ENCODE measurements around the gene WAS. TPM values are rescaled to one million over a fixed set of nuclear protein-coding genes. Genes with fewer than 3 reads are reported as not detected.
"Not testable (repeated sequence)": the region's sequence is repeated elsewhere in the genome, so short reads cannot be mapped to it uniquely, and the experiment has no call there.

The WAS gene
- total RNA-seq, 4 donors from 2014 or later: 1.3 to 4.1 (median 3.2) TPM

DNA sequence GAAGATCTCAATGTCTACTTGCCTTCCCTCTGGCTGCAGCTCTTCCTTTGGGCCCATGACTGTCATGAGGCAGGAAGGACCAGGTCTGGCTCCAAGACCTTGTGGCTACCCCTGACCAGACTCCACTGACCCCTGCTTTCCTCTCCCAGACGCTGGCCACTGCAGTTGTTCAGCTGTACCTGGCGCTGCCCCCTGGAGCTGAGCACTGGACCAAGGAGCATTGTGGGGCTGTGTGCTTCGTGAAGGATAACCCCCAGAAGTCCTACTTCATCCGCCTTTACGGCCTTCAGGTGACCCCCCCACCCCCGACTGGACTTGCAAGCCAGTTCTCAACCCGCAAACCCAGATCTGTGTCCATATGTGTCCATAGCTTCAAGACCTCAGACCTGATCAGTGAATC, 535 bp downstream of the WAS start:
- no peak overlapping the region for H3K4me3 ChIP-seq (ENCODE audit: low read depth, poor library complexity, severe bottlenecking)
- DNase-seq (ENCODE audit: low spot score in 2 of 2): no peak
- WGBS, 2 donors: 65 to 80% methylated on average over 4 to 7 of the region's 7 CpGs
- intact Hi-C loops (cut with DNase I; ENCODE audit: low total_unique reads): no loop called here
- no peak for TF ChIP-seq POLR2A (IDR thresholded peaks at IDR 0.05)
- TF ChIP-seq, protein P1, sequence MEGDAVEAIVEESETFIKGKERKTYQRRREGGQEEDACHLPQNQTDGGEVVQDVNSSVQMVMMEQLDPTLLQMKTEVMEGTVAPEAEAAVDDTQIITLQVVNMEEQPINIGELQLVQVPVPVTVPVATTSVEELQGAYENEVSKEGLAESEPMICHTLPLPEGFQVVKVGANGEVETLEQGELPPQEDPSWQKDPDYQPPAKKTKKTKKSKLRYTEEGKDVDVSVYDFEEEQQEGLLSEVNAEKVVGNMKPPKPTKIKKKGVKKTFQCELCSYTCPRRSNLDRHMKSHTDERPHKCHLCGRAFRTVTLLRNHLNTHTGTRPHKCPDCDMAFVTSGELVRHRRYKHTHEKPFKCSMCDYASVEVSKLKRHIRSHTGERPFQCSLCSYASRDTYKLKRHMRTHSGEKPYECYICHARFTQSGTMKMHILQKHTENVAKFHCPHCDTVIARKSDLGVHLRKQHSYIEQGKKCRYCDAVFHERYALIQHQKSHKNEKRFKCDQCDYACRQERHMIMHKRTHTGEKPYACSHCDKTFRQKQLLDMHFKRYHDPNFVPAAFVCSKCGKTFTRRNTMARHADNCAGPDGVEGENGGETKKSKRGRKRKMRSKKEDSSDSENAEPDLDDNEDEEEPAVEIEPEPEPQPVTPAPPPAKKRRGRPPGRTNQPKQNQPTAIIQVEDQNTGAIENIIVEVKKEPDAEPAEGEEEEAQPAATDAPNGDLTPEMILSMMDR (IDR thresholded peaks at IDR 0.05): no peak

DNA sequence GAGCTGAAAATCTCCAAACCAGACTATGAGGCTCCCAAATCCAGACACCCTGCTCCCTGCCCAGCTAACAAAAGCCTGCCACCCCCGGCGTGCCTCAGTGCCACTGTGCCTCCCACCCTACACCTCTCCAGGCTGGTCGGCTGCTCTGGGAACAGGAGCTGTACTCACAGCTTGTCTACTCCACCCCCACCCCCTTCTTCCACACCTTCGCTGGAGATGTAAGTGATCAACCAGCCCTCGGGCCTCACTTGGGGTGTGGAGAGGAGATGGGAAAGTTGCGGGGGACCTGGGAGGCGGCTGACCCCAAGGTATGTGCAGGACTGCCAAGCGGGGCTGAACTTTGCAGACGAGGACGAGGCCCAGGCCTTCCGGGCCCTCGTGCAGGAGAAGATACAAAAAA, 1.8 kb downstream of the WAS start:
- TF ChIP-seq POLR2A (IDR thresholded peaks at IDR 0.05): no peak
- TF ChIP-seq, protein P1 (IDR thresholded peaks at IDR 0.05): no peak
- intact Hi-C loops (cut with DNase I; ENCODE audit: low total_unique reads): no loop called here
- H3K4me3 ChIP-seq (ENCODE audit: low read depth, poor library complexity, severe bottlenecking): no peak overlapping the region
- 65 to 79% methylated on average over 11 to 12 of the region's 12 CpGs for WGBS, 2 donors
- DNase-seq (ENCODE audit: low spot score in 2 of 2): no peak

DNA sequence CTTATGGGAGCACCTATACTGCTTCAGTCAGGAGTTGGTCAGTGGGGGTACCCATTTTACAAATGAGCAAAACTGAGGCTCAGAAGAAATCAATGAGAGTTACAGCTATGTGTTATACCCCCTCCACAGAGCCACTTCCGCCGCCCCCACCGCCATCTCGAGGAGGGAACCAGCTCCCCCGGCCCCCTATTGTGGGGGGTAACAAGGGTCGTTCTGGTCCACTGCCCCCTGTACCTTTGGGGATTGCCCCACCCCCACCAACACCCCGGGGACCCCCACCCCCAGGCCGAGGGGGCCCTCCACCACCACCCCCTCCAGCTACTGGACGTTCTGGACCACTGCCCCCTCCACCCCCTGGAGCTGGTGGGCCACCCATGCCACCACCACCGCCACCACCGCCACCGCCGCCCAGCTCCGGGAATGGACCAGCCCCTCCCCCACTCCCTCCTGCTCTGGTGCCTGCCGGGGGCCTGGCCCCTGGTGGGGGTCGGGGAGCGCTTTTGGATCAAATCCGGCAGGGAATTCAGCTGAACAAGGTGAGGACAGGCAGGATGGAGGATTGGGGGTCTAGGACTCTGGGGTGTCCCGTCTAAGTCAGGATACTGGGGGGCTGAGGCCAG, 5.0 kb downstream of the WAS start:
- WGBS, 2 donors: 15 to 65% methylated on average over 6 to 14 of the region's 19 CpGs
- TF ChIP-seq POLR2A (IDR thresholded peaks at IDR 0.05): no peak
- no peak for DNase-seq (ENCODE audit: low spot score in 2 of 2)
- no peak overlapping the region for H3K4me3 ChIP-seq (ENCODE audit: low read depth, poor library complexity, severe bottlenecking)
- intact Hi-C loops (cut with DNase I; ENCODE audit: low total_unique reads): no loop called here

DNA sequence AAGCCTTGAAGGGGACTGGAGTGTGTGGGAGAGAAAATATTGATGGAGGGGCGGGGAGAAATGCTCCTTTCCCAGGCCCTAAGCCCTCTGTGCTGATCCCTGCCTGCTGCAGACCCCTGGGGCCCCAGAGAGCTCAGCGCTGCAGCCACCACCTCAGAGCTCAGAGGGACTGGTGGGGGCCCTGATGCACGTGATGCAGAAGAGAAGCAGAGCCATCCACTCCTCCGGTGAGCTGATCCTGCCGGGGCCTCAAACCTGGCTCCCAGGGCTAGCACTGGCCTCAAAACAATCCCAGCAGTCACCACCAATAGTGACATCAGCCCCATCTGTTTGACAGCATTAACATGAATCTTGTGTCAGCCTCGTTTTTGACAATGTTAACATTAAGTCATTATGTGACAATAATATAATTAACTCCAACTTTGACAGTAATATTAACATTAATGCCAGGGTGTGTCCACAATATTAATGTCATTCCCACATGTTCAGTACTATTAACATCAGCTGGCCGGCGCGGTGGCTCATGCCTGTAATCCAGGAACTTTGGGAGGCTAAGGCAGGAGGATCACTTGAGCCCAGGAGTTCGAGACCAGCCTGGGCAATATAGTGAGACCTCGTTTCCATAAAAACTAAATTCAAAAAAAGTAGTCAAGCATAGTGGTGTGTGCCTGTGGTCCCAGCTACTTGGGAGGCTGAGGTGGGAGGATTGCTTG, 5.8 kb downstream of the WAS start:
- no peak overlapping the region for H3K4me3 ChIP-seq (ENCODE audit: low read depth, poor library complexity, severe bottlenecking)
- 51 to 63% methylated on average over 11 of the region's 11 CpGs for WGBS, 2 donors
- intact Hi-C loops (cut with DNase I; ENCODE audit: low total_unique reads): no loop called here
- DNase-seq (ENCODE audit: low spot score in 2 of 2): no peak
- TF ChIP-seq, protein P1 (IDR thresholded peaks at IDR 0.05): no peak
- no peak for TF ChIP-seq POLR2A (IDR thresholded peaks at IDR 0.05)

DNA sequence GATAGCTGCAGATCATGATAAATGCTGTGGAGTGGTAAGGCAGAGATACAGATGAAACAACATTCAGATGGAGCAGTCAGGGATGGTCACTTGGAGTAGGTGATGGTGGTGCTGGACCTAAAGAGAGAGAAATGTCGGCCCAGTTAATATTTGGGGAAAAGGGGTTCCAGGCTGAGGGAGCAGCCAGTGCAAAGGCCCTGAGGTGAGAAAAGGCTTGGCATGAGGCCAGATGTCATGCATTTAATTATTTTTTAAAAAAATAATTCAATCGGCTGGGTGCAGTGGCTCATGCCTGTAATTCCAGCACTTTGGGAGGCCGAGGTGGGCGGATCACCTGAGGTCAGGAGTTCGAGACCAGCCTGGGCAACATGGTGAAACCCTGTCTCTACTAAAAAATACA, 8.1 kb downstream of the WAS start:
- intact Hi-C loops (cut with DNase I; ENCODE audit: low total_unique reads); H3K4me3 ChIP-seq (ENCODE audit: low read depth, poor library complexity, severe bottlenecking); DNase-seq (ENCODE audit: low spot score in 2 of 2): not testable (repeated sequence)
- 62 to 63% methylated on average over 5 of the region's 5 CpGs for WGBS, 2 donors

DNA sequence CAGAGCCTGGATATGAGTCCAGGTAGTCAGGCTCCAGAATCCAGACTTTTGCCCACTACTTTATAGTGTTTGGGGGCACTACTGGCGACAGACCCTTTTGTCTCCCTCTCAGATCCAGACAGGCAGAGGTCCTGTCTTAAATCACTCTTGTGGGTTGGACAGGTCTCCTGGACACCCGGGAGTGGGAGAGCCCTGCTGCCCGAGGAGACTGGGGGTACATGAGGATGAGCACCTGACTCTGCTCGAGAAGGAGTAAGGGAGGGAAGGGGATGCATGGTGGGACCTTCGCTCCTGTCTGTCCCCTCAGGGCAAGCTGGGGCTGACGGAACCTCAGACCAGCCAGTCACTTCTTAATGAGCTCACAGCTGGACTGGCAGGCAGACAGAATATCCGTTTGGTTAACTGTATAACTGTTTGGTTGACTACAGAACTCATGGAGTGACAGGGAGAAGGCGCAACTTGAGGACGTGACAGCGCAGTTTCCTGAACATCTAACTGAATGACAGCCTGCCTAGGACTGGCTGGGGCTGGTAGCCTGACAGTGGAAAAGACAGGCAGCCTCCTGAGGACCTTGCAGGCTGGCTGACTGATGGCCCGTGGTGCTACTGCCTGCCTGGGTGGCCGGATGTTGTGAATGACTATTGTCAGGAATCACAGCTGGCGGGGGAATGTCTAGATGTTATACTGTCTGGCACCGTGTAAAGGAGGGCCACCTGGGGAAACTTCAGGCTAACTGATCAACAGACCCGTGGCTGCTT, 11.4 kb downstream of the WAS start:
- intact Hi-C loops (cut with DNase I; ENCODE audit: low total_unique reads): no loop called here
- no peak overlapping the region for H3K4me3 ChIP-seq (ENCODE audit: low read depth, poor library complexity, severe bottlenecking)
- 36 to 51% methylated on average over 14 to 15 of the region's 15 CpGs for WGBS, 2 donors
- DNase-seq (ENCODE audit: low spot score in 2 of 2): no peak
- no peak for TF ChIP-seq POLR2A (IDR thresholded peaks at IDR 0.05)
- TF ChIP-seq, protein P1 (IDR thresholded peaks at IDR 0.05): no peak
